Dermis microvascular lymphatic vessel endothelial cell (primary cell): ENCODE results near the gene PDCD4. TPM values are rescaled to one million over a fixed set of nuclear protein-coding genes. Genes with fewer than 3 reads are reported as not detected.
A peak's percentile ranks its signal among the peaks of the same experiment; 100 is the strongest.

Experiments
- DNase-seq, 2 donors: peaks; one replicate each; pipeline versions ENCODE4 v3.0.0 to v3.0.0-alpha.2; 2010; ENCODE audit warnings: low read depth in 2 of 2
- total RNA-seq: library from RNA; depleted of rRNA; stranded (reverse); fragments of >200 nt; gene quantifications from 2 replicates; pipeline ENCODE4 v1.2.1, GENCODE V29; 2014

PDCD4 gene
- 72.4 and 118 TPM in 2 replicates for total RNA-seq

GRCh38 chr10:110871298-110872084 is at the start of gene PDCD4:
PDCD4 (plus strand) TSS chr10:110871928; CDS start chr10:110876028, 4,100 bp downstream.
- peak; percentile 94 to 99 for DNase-seq

- DNase-seq: no peak
Measured at GRCh38 chr10:110822035-110822711, 49.6 kb upstream of the PDCD4 start.

- no peak for DNase-seq
Measured at GRCh38 chr10:110822712-110823311, 48.9 kb upstream of the PDCD4 start.

GRCh38 chr10:110824152-110824441 is 47.6 kb upstream of the PDCD4 start:
- peak in 1 of 2 donors; percentile 55 for DNase-seq

DNA sequence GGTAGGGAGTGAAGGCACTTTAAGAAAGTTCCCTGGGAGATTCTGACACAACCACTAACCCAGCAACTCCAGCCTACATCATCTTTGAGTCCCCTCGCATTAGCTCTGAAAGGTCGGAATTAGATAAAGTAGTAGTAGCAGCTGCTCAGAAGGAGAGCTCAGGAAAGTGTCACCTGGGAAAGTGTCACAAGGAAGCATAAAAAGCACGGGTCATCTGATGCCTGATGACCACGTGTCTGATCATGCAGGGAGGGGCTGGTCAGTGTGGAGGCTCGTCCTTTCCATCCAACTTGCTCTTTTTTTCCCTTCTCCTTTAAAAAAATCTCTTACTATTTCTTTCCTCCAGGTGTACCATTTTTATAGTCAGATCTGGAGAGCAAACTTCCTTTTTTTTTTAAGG is 47.1 kb upstream of the PDCD4 start:
- DNase-seq: no peak

- no peak for DNase-seq
Measured at GRCh38 chr10:110825508-110825907, 46.2 kb upstream of the PDCD4 start.

GRCh38 chr10:110827410-110827809 is 44.3 kb upstream of the PDCD4 start:
- DNase-seq: no peak

DNA sequence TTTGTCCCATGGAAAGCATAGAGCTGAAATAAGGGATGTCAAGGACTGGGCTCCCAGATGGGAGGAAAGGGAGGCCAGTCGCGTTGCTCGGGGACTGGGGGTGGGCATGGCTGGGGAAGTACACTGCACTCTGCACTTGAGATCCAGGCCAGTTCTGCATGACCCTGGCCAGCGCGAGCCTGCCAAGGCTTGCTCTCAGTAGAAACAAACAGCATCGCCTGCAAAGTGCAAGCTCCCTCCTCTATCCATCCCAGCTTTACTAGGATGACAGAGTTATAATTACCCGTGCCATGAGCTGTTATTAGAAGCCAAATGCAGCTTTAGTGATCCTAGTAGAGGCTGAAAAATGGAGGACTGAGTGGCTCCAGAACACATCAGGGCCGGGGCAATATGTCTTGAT is 43.9 kb upstream of the PDCD4 start:
- no peak for DNase-seq

- no peak for DNase-seq
Measured at GRCh38 chr10:110828525-110828924, 43.2 kb upstream of the PDCD4 start.

GRCh38 chr10:110829721-110830410 is 41.9 kb upstream of the PDCD4 start:
- DNase-seq: no peak

- DNase-seq: no peak
Measured at GRCh38 chr10:110833234-110833940, 38.3 kb upstream of the PDCD4 start.

DNA sequence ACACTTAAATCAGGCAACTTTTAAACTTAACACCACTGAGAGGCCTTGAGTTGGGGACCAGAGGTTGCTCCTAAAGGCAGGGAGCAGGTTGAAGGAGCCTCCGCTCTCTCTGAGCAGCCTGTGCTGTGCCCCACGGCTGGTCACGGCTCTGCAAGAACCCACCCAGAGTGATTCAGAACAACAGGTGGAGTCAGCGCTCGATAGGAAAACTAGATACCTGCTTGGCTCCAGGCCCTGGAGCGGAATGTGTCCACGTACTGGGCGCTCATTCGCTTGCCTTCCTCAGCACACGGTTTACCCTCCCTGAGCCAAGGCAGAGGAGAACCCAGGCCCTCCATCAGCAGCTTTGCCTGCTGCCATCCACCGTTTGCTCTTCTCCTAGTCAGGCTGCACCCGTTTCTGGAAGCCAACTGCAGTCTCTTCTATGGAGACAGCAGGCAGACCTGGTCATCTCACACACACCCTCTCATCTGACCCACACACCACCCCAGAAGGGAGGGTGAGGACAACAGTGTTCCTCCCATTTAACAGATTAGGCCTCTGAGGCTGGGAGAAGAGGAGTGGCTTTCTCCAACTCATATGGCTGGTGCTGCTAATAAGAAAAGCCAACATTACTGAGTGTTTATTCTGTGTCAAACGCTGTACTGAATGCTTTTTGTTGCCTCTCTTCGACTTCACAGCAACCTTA is 37.6 kb upstream of the PDCD4 start:
- DNase-seq: no peak

DNA sequence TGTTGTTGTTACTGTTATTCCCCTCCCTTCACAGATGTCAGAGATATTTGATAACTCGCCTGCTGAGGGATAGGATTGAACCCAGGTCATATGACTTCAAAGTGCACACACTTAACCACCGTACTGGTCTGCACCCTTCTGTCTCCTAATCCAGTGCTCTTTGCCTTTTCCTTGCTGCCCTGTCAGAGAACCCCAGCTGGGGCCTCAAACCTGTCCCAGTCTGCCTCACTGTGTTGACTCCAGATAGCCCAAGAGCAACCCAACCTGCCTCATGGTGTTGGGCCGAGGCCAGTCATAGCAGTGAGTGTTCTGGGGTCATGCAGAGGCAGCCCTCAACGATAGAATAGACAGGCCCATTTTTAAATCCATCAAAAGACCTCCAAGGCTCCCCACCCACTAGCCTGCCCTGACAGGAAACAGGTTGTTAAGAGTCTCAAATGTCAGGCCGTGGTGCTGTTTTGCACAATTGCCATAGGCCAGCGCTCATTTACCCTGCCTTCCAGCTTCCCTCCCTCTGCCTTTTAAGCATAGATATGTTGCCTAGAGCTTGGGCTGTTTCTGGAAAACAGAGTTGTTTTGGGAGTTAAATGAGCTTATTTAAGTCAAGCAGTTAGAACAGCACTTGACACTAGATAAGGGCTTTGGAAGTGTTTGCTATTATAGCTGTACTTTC is 37.0 kb upstream of the PDCD4 start:
- peak; percentile 74 to 82 for DNase-seq

GRCh38 chr10:110835841-110836240 is 35.9 kb upstream of the PDCD4 start:
- DNase-seq: no peak

GRCh38 chr10:110836706-110837105 is 35.0 kb upstream of the PDCD4 start:
- DNase-seq: no peak

GRCh38 chr10:110837418-110838171 is 34.1 kb upstream of the PDCD4 start:
- DNase-seq: peak; percentile 12 to 38

GRCh38 chr10:110840225-110840922 is 31.4 kb upstream of the PDCD4 start:
- DNase-seq: no peak

DNA sequence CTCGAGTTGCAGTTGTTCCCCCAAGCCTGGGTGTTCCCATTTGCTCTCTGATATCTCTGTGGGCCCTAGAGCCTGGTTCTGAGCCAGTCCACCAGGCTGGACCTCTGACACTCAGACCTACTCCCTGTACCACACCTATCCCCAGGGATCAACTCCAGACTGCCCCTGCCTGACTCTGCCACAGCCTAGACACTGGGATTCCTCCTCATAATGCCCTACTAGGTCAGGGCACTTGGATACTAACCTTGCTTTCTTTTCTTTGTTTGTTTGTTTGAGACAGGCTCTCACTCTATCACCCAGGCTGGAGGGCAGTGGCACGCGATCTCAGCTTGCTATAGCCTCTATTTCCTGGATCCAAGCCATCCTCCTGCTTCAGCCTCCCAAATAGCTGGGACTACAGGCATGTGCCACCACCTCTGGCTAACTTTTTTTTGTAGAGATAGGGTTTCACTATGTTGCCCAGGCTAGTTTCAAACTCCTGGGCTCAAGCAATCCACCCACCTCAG is 30.8 kb upstream of the PDCD4 start:
- no peak for DNase-seq

GRCh38 chr10:110841767-110842267 is 29.9 kb upstream of the PDCD4 start:
- DNase-seq: no peak
